ENCODE data around the gene FEN1. TPM values are rescaled to one million over a fixed set of nuclear protein-coding genes. Genes with fewer than 3 reads are reported as not detected.

The FEN1 gene
- polyA plus RNA-seq, 1 of the 3 experiments (the other 2 are of a cell fraction) = 35.9 TPM

- Histone ChIP-seq H3K27ac (ENCODE audit: low read depth in 2 of 2, low read length in 1 of 2) (peak overlapping the region; percentile 68 to 98), H3K27me3 (ENCODE audit: insufficient read depth) (no peaks in the 10 kb centered on the region), H3K9me3 (no peaks in the 10 kb centered on the region), H3K9me2 (no peaks in the 10 kb centered on the region), H3F3A (replicated peaks; ENCODE audit: insufficient read depth) (peaks cover 30% of the 10 kb centered on the region), H2AFZ (ENCODE audit: low read depth) (peak overlapping the region; percentile 91; the same call in 1 of the 2 replicates), H3K4me3 (ENCODE audit: low read depth in 2 of 2, low read length in 1 of 2) (peak overlapping the region; percentile 83 to 87), H4K20me1 (ENCODE audit: insufficient read depth) (no peaks in the 10 kb centered on the region), H3K9ac (peak overlapping the region; percentile 81), H3K79me2 (ENCODE audit: insufficient read depth) (peaks cover 16% of the 10 kb centered on the region; the same call in 1 of the 2 replicates), H3K36me3 (replicated peaks in 1 of 2; ENCODE audit: control insufficient read depth in 1 of 2, insufficient read depth in 2 of 2, low read length in 1 of 2) (peaks cover 0 to 5% of the 10 kb centered on the region in 2 experiments), H3K4me2 (peak overlapping the region; percentile 98), H3K4me1 (ENCODE audit: control insufficient read depth in 1 of 2, insufficient read depth in 2 of 2, low read depth in 1 of 2, low read length in 1 of 2) (peaks cover 17 to 19% of the 10 kb centered on the region in 2 experiments; a peak in 3 of 4 replicates)
- DNase-seq = no peak
- WGBS (ENCODE audit: low lambda C conversion rate) = 68% methylated on average over 6 of the region's 6 CpGs
- TF ChIP-seq NRF1 (IDR thresholded peaks at IDR 0.05; ENCODE audit: low read depth, low read length) (no peak), JUND (IDR thresholded peaks at IDR 0.05) (no peak), USF2 (IDR thresholded peaks at IDR 0.05; ENCODE audit: borderline replicate concordance, low read depth, low read length) (no peak)
- ChIA-PET POLR2A (interaction anchor here (0.6 to 4.9 kb wide), 6 partner anchors 10 to 74 kb away, joined by 3 to 84 read pairs (median 20); partner anchors contain the start of genes FADS2, FEN1 and TMEM258), CTCF (interaction anchor here (0.8 to 10.5 kb wide), 9 partner anchors 10 to 290 kb away, joined by 3 to 149 read pairs (median 5); partner anchors contain the start of genes FADS2, FEN1 and TMEM258)
Observed at GRCh38 chr11:61817471-61818202, 24.9 kb downstream of the FEN1 start.

- H3F3A ChIP-seq (replicated peaks; ENCODE audit: insufficient read depth) = peaks cover 21% of the 10 kb centered on the region
- WGBS (ENCODE audit: low lambda C conversion rate) = 74% methylated on average over 2 of the region's 2 CpGs
- H3K9ac ChIP-seq = no peak overlapping the region
- POLR2A ChIA-PET = no interaction called here
- H3K4me2 ChIP-seq = peak overlapping the region; percentile 11; the same call in 1 of the 2 replicates
- TF ChIP-seq SMC3 (IDR thresholded peaks at IDR 0.05; ENCODE audit: low read depth, low read length) = no peak
- no peak for TF ChIP-seq EP300 (IDR thresholded peaks at IDR 0.05; ENCODE audit: borderline replicate concordance in 1 of 2, low read depth in 1 of 2, low read length in 1 of 2)
- no peak for TF ChIP-seq ZBTB33 (IDR thresholded peaks at IDR 0.05; ENCODE audit: borderline replicate concordance, low read depth)
- no peak for DNase-seq
- H4K20me1 ChIP-seq (ENCODE audit: insufficient read depth) = no peaks in the 10 kb centered on the region
- no peak overlapping the region for H2AFZ ChIP-seq (ENCODE audit: low read depth)
- H3K27ac ChIP-seq (ENCODE audit: low read depth in 2 of 2, low read length in 1 of 2) = no peak overlapping the region; a peak in 1 of 4 replicates
- no peaks in the 10 kb centered on the region for H3K36me3 ChIP-seq (replicated peaks in 1 of 2; ENCODE audit: control insufficient read depth in 1 of 2, insufficient read depth in 2 of 2, low read length in 1 of 2)
- H3K27me3 ChIP-seq (ENCODE audit: insufficient read depth) = no peaks in the 10 kb centered on the region
- H3K9me2 ChIP-seq = no peaks in the 10 kb centered on the region
- H3K4me1 ChIP-seq (ENCODE audit: control insufficient read depth in 1 of 2, insufficient read depth in 2 of 2, low read depth in 1 of 2, low read length in 1 of 2) = peaks cover 10 to 17% of the 10 kb centered on the region in 2 experiments; a peak in 3 of 4 replicates
- no peaks in the 10 kb centered on the region for H3K9me3 ChIP-seq
- CTCF ChIA-PET = interaction anchor here (0.9 to 2.0 kb wide), 3 partner anchors 9 to 127 kb away, joined by 3 to 9 read pairs (median 4); no protein-coding TSS in a partner anchor
- peaks cover 9% of the 10 kb centered on the region; the same call in 1 of the 2 replicates for H3K79me2 ChIP-seq (ENCODE audit: insufficient read depth)
- H3K4me3 ChIP-seq (ENCODE audit: low read depth in 2 of 2, low read length in 1 of 2) = no peak overlapping the region
Observed at GRCh38 chr11:61820174-61820573, 27.5 kb downstream of the FEN1 start.
